H1 (cell line): ENCODE data around the gene THEMIS. TPM values are rescaled to one million over a fixed set of nuclear protein-coding genes. Genes with fewer than 3 reads are reported as not detected.

Experiments used
- CTCF ChIA-PET: fragments of 300-600 bp; sonication (Branson Sonifier 250); formaldehyde crosslinking; loops from one replicate; lab custom pipeline; 2021; ENCODE audit not compliant: partially characterized antibody; lab: Charles Lee
- POLR2A ChIA-PET: fragments of 300-600 bp; sonication (Branson Sonifier 250); formaldehyde crosslinking; loops from one replicate; lab custom pipeline; 2021; ENCODE audit warnings: inconsistent platforms; ENCODE audit not compliant: partially characterized antibody; lab: Charles Lee
- DNase-seq, 2 experiments: peaks; one replicate each; pipeline versions ENCODE4 v3.0.0 to v3.0.0-alpha.2; 2010 to 2022; ENCODE audit warnings: low spot score in 2 of 2, low read depth in 1 of 2, mixed read lengths in 1 of 2
- FAIRE-seq: peaks from 2 replicates; lab custom pipeline; 2011; peaks lifted over from hg19 to GRCh38; lab: Jason Lieb, UNC
- H2AFZ ChIP-seq: 2 replicates; pipeline ENCODE4 v1.8.1; 2012; ENCODE audit warnings: low read length, inconsistent platforms
- H2AK5ac ChIP-seq: 2 replicates; pipeline ENCODE4 v1.6.1; 2013; ENCODE audit warnings: low read depth, low read length
- H2BK120ac ChIP-seq: replicated peaks from 2 replicates; pipeline ENCODE3; 2013; ENCODE audit warnings: low read depth, low read length, inconsistent platforms
- H2BK12ac ChIP-seq: 2 replicates; pipeline ENCODE4 v1.6.1; 2013; ENCODE audit warnings: low read depth, low read length
- H2BK15ac ChIP-seq: 2 replicates; pipeline ENCODE4 v1.6.1; 2013; ENCODE audit warnings: low read length
- H2BK20ac ChIP-seq: 2 replicates; pipeline ENCODE4 v1.6.1; 2013; ENCODE audit warnings: low read length
- H2BK5ac ChIP-seq: 2 replicates; pipeline ENCODE4 v1.6.1; 2013; ENCODE audit warnings: low read depth, low read length
- H3K14ac ChIP-seq: 2 replicates; pipeline ENCODE4 v1.6.1; 2013; ENCODE audit warnings: inconsistent platforms; ENCODE audit not compliant: insufficient read length
- H3K18ac ChIP-seq: 2 replicates; pipeline ENCODE4 v1.6.1; 2013; ENCODE audit warnings: low read length; ENCODE audit errors: extremely low read depth
- H3K23ac ChIP-seq: 2 replicates; pipeline ENCODE4 v1.6.1; 2013; ENCODE audit warnings: inconsistent platforms; ENCODE audit not compliant: insufficient read length
- H3K23me2 ChIP-seq: 2 replicates; pipeline ENCODE4 v1.6.1; 2013; ENCODE audit warnings: low read depth, low read length
- H3K27ac ChIP-seq: 2 replicates; pipeline ENCODE4 v1.6.1; 2011; ENCODE audit warnings: low read depth, low read length, inconsistent platforms
- H3K27me3 ChIP-seq, 4 experiments: replicated peaks in 1 of 4; 1 replicate in 1 of 4; 2 replicates in 3 of 4; pipeline versions ENCODE4 v1.6.1 to v1.8.1; 2011 to 2013; ENCODE audit warnings: low read length in 3 of 4, mild to moderate bottlenecking in 3 of 4, inconsistent platforms in 2 of 4, mixed read lengths in 2 of 4, moderate library complexity in 1 of 4; ENCODE audit not compliant: control insufficient read depth in 3 of 4, insufficient read depth in 3 of 4; ENCODE audit errors: extremely low read depth in 1 of 4
- H3K36me3 ChIP-seq, 4 experiments: 2 replicates each; pipeline versions ENCODE4 v1.6.1 to v1.8.1; 2011 to 2013; ENCODE audit warnings: mild to moderate bottlenecking in 4 of 4, low read length in 3 of 4, moderate library complexity in 2 of 4, control low read depth in 1 of 4, inconsistent platforms in 1 of 4; ENCODE audit not compliant: insufficient read depth in 4 of 4, control insufficient read depth in 2 of 4
- H3K4ac ChIP-seq: replicated peaks from 2 replicates; pipeline ENCODE3; 2013; ENCODE audit warnings: low read length, low read depth, mixed read lengths, inconsistent platforms; ENCODE audit not compliant: insufficient read length
- H3K4me1 ChIP-seq, 4 experiments: replicated peaks in 1 of 4; 1 replicate in 1 of 4; 2 replicates in 3 of 4; pipeline versions ENCODE4 v1.6.1 to v1.8.1; 2011 to 2013; ENCODE audit warnings: low read length in 3 of 4, inconsistent platforms in 2 of 4, mixed read lengths in 1 of 4; ENCODE audit not compliant: insufficient read depth in 4 of 4, control insufficient read depth in 3 of 4
- H3K4me2 ChIP-seq, 2 experiments: 2 replicates each; pipeline versions ENCODE4 v1.6.1 to v1.8.1; 2011 to 2013; ENCODE audit warnings: low read depth in 2 of 2, low read length in 2 of 2, control low read depth in 1 of 2, inconsistent platforms in 1 of 2, mild to moderate bottlenecking in 1 of 2; ENCODE audit not compliant: insufficient read depth in 1 of 2
- H3K4me3 ChIP-seq, 4 experiments: fragments of 200-600, 300-600 bp in 1 of 4; sonication (generic), shearing (Covaris generic), sonication (Bioruptor Twin) in 1 of 4; 2 replicates each; pipeline versions ENCODE4 v1.5.1 to v1.8.1; 2011 to 2016; ENCODE audit warnings: low read length in 4 of 4, low read depth in 3 of 4, control low read depth in 2 of 4, inconsistent platforms in 2 of 4, mild to moderate bottlenecking in 2 of 4, mixed read lengths in 1 of 4, moderate library complexity in 1 of 4; ENCODE audit not compliant: insufficient read depth in 2 of 4; ENCODE audit errors: extremely low read depth in 1 of 4
- H3K56ac ChIP-seq: replicated peaks from 2 replicates; pipeline ENCODE3; 2013; ENCODE audit warnings: low read depth, mild to moderate bottlenecking, mixed read lengths, low read length, inconsistent platforms; ENCODE audit not compliant: insufficient read length
- H3K79me1 ChIP-seq: 2 replicates; pipeline ENCODE4 v1.6.1; 2013; ENCODE audit warnings: low read depth, low read length, control low read depth
- H3K79me2 ChIP-seq, 2 experiments: 2 replicates each; pipeline versions ENCODE4 v1.6.1 to v1.8.1; 2012 to 2013; ENCODE audit warnings: low read length in 2 of 2, mild to moderate bottlenecking in 2 of 2, inconsistent platforms in 1 of 2; ENCODE audit not compliant: insufficient read depth in 2 of 2, control insufficient read depth in 1 of 2
- H3K9ac ChIP-seq, 4 experiments: replicated peaks in 1 of 4; 1 replicate in 1 of 4; 2 replicates in 3 of 4; pipeline versions ENCODE4 v1.6.1 to v1.8.1; 2011 to 2013; ENCODE audit warnings: low read depth in 3 of 4, low read length in 3 of 4, control low read depth in 2 of 4, mild to moderate bottlenecking in 2 of 4, moderate library complexity in 2 of 4, inconsistent platforms in 1 of 4; ENCODE audit errors: extremely low read depth in 1 of 4
- H3K9me3 ChIP-seq, 2 experiments: 2 replicates each; pipeline versions ENCODE4 v1.6.1 to v1.8.1; 2012 to 2013; ENCODE audit warnings: mild to moderate bottlenecking in 2 of 2, moderate library complexity in 2 of 2, control low read depth in 1 of 2, inconsistent platforms in 1 of 2, low read depth in 1 of 2, low read length in 1 of 2, mixed read lengths in 1 of 2; ENCODE audit not compliant: insufficient read depth in 2 of 2
- H4K20me1 ChIP-seq, 2 experiments: replicated peaks in 1 of 2; 2 replicates each; pipeline versions ENCODE3 to v1.8.1; 2011 to 2013; ENCODE audit warnings: inconsistent platforms in 2 of 2, low read length in 2 of 2, mild to moderate bottlenecking in 1 of 2; ENCODE audit not compliant: insufficient read depth in 2 of 2, control insufficient read depth in 1 of 2
- H4K5ac ChIP-seq: 2 replicates; pipeline ENCODE4 v1.6.1; 2013; ENCODE audit warnings: low read length, low read depth, mixed read lengths, inconsistent platforms; ENCODE audit not compliant: insufficient read length
- H4K8ac ChIP-seq: 2 replicates; pipeline ENCODE4 v1.8.0; 2013; ENCODE audit warnings: mild to moderate bottlenecking, moderate library complexity, low read length, inconsistent platforms; ENCODE audit not compliant: insufficient read depth; ENCODE audit errors: extremely low read depth
- H4K91ac ChIP-seq: replicated peaks from 2 replicates; pipeline ENCODE3; 2013; ENCODE audit warnings: low read length, mixed read lengths, inconsistent platforms; ENCODE audit not compliant: insufficient read length
- FOSL1 ChIP-seq: IDR thresholded peaks from 2 replicates; pipeline ENCODE4 v1.6.1; 2011; ENCODE audit warnings: mild to moderate bottlenecking, low read depth, low read length, moderate library complexity; ENCODE audit not compliant: insufficient read depth
- GABPA ChIP-seq: IDR thresholded peaks from 2 replicates; pipeline ENCODE4 v1.6.1; 2011; ENCODE audit warnings: mild to moderate bottlenecking, low read length, moderate library complexity, borderline replicate concordance; ENCODE audit not compliant: insufficient read depth
- NRF1 ChIP-seq: IDR thresholded peaks from 2 replicates; pipeline ENCODE4 v1.6.1; 2011; ENCODE audit warnings: mild to moderate bottlenecking, low read depth, low read length, improper control_type of control experiment
- RXRA ChIP-seq: IDR thresholded peaks from 2 replicates; pipeline ENCODE4 v1.6.1; 2011; ENCODE audit warnings: low read depth, mild to moderate bottlenecking, low read length, moderate library complexity; ENCODE audit not compliant: insufficient read depth
- TBP ChIP-seq: IDR thresholded peaks from 2 replicates; pipeline ENCODE4 v1.6.1; 2011; ENCODE audit warnings: low read depth, low read length, improper control_type of control experiment
- YY1 ChIP-seq: IDR thresholded peaks from 2 replicates; pipeline ENCODE4 v1.6.1; 2011; ENCODE audit warnings: low read depth, mild to moderate bottlenecking, low read length
- WGBS, 2 experiments: shearing (Covaris generic) in 1 of 2; methylation state at CpG; one replicate each; pipeline versions ENCODE4 v1.1.6 to v1.1.7; 2013 to 2015; ENCODE audit warnings: low lambda C conversion rate in 2 of 2, mixed read lengths in 2 of 2, inconsistent platforms in 1 of 2, low coverage in 1 of 2, missing lambda C conversion rate in 1 of 2; ENCODE audit not compliant: insufficient replicate concordance in 2 of 2, insufficient coverage in 1 of 2, insufficient read length in 1 of 2; ENCODE audit errors: extremely low coverage in 1 of 2, missing lambda C conversion rate in 1 of 2; 5-methylcytosine and 5-hydroxymethylcytosine counted together
- polyA plus RNA-seq, 7 experiments: library from polyadenylated mRNA; depleted of rRNA in 3 of 7; stranded (reverse) in 5 of 7; unstranded in 2 of 7; fragments of >200 nt in 5 of 7; fragments of 200-250 nt in 2 of 7; gene quantifications; 1 replicate in 5 of 7; 2 replicates in 1 of 7; 4 replicates in 1 of 7; pipeline versions ENCODE4 v1.2.1 to v1.2.3, GENCODE V29; 2011 to 2013; ENCODE audit warnings: missing spikeins in 2 of 7, mixed read lengths in 2 of 7
- total RNA-seq: library from RNA; stranded (reverse); fragmentation: NEBNext Ultra II Directional; extraction: Animal tissue kit (Norgen Biotek cat#: 25700); gene quantifications from 2 replicates; pipeline ENCODE4 v1.2.1, GENCODE V29; 2021

The THEMIS gene
- total and polyA plus RNA-seq, 2 of the 8 experiments (the other 6 are each of a cell fraction or from before 2014, with no cell fraction given), result not detected

DNA sequence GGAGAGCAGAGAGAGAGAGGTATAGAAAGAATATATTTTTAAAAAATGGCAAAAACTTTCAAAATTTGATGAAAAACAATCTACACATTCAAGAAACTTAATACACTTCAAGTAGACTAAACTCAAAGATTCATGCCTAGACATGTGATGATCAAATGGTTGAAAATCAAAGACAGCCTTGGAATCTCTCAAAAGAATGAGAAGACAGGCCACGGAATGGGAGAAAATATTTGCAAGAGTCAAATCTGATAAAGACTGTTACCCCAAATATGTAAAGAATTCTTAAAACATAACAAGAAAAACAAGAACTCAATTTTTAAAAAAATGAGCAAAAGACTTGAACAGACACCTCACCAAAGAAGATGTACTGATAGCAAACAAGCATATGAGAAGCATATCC lies 49.7 kb downstream of the THEMIS start:
- Histone ChIP-seq H4K91ac (no peak overlapping the region), H2BK15ac (no peak overlapping the region), H3K9me3 (no peaks in the 10 kb centered on the region), H2BK120ac (no peak overlapping the region), H3K23ac (no peak overlapping the region), H3K79me2 (no peaks in the 10 kb centered on the region), H3K9ac (no peak overlapping the region), H2AK5ac (no peak overlapping the region), H3K4ac (no peak overlapping the region), H2AFZ (no peak overlapping the region), H3K14ac (no peak overlapping the region)
- WGBS, 2 experiments, result 90% methylated on average over 1 of the region's 1 CpG; no CpG with 5 or more reads in 1 of the 2 experiments
- FAIRE-seq, result no peak
- ChIA-PET CTCF (no interaction called here), POLR2A (no interaction called here)
- TF ChIP-seq FOSL1, result no peak
- no peak for TF ChIP-seq YY1
- TF ChIP-seq RXRA, result no peak
- no peak for TF ChIP-seq NRF1
- TF ChIP-seq TBP, result no peak
- no peak for TF ChIP-seq GABPA
- TF ChIP-seq, all 59 proteins: peak for 0
- Histone ChIP-seq H3K56ac (no peak overlapping the region), H3K36me3 (no peaks in the 10 kb centered on the region), H4K5ac (no peak overlapping the region), H3K4me1 (no peaks in the 10 kb centered on the region), H3K23me2 (no peaks in the 10 kb centered on the region), H2BK12ac (no peak overlapping the region), H3K18ac (no peak overlapping the region), H4K8ac (no peak overlapping the region), H3K4me3 (no peak overlapping the region), H2BK5ac (no peak overlapping the region), H3K27me3 (no peaks in the 10 kb centered on the region), H3K79me1 (no peaks in the 10 kb centered on the region), H3K4me2 (no peak overlapping the region), H2BK20ac (no peak overlapping the region), H3K27ac (no peak overlapping the region), H4K20me1 (no peaks in the 10 kb centered on the region)
- no peak for DNase-seq
